Stromal cell of bone marrow (primary cell): Measurements from ENCODE around the gene DDX25.
A peak's percentile ranks its signal among the peaks of the same experiment; 100 is the strongest.
"Not testable (repeated sequence)": the region's sequence is repeated elsewhere in the genome, so short reads cannot be mapped to it uniquely, and the experiment has no call there.

Experiments
- DNase-seq: peaks from one replicate; pipeline ENCODE4 v3.0.0-alpha.2; 2012; ENCODE audit warnings: low read depth

The DDX25 gene

GRCh38 chr11:125904678-125905077, 370 bp downstream of the DDX25 start:
- DNase-seq = no peak

- no peak for DNase-seq
These were observed 6.0 kb downstream of the DDX25 start for GRCh38 chr11:125910226-125910849.

- not testable (repeated sequence) for DNase-seq
These were observed 10.3 kb downstream of the DDX25 start for GRCh38 chr11:125914601-125915000.

GRCh38 chr11:125916683-125917347, 12.5 kb downstream of the DDX25 start:
- DNase-seq = no peak

- DNase-seq = no peak
These were observed 14.0 kb downstream of the DDX25 start for GRCh38 chr11:125918140-125918840.

GRCh38 chr11:125921042-125921441, 16.7 kb downstream of the DDX25 start:
- no peak for DNase-seq

GRCh38 chr11:125922156-125922555, 17.8 kb downstream of the DDX25 start:
- DNase-seq = no peak

GRCh38 chr11:125923012-125923579, 18.8 kb downstream of the DDX25 start:
- peak; percentile 54 for DNase-seq

- no peak for DNase-seq
These were observed 19.3 kb downstream of the DDX25 start for GRCh38 chr11:125923633-125924032.

GRCh38 chr11:125924384-125925007, 20.2 kb downstream of the DDX25 start:
- no peak for DNase-seq

- no peak for DNase-seq
These were observed 21.0 kb downstream of the DDX25 start for GRCh38 chr11:125925247-125925740.

- DNase-seq = no peak
These were observed 21.5 kb downstream of the DDX25 start for GRCh38 chr11:125925804-125926203.

- DNase-seq = no peak
These were observed 22.4 kb downstream of the DDX25 start for GRCh38 chr11:125926682-125927081.

GRCh38 chr11:125929445-125930075, 25.3 kb downstream of the DDX25 start:
- no peak for DNase-seq

- no peak for DNase-seq
These were observed 25.8 kb downstream of the DDX25 start for GRCh38 chr11:125930076-125930450.

- DNase-seq = no peak
These were observed 26.8 kb downstream of the DDX25 start for GRCh38 chr11:125931116-125931515.

- DNase-seq = no peak
These were observed 27.4 kb downstream of the DDX25 start for GRCh38 chr11:125931668-125932067.

GRCh38 chr11:125932301-125932700, 28.0 kb downstream of the DDX25 start:
- DNase-seq = no peak

- no peak for DNase-seq
These were observed 28.9 kb downstream of the DDX25 start for GRCh38 chr11:125933030-125933813.

GRCh38 chr11:125934473-125934872, 30.2 kb downstream of the DDX25 start:
- no peak for DNase-seq

GRCh38 chr11:125935056-125935455, 30.7 kb downstream of the DDX25 start:
- DNase-seq = no peak
